CD4-positive, alpha-beta T cell treated with Interleukin-15 for 4 hours (primary cell): ENCODE data around the gene ARL8B.
"Not testable (repeated sequence)": the region's sequence is repeated elsewhere in the genome, so short reads cannot be mapped to it uniquely, and the experiment has no call there.

Experiments
- DNase-seq: peaks from one replicate; pipeline ENCODE4 v3.0.0-alpha.2; 2020; ENCODE audit warnings: low spot score

The ARL8B gene

GRCh38 chr3:5147152-5147551, 25.1 kb downstream of the ARL8B start:
- DNase-seq: not testable (repeated sequence)

- no peak for DNase-seq
These were observed 27.3 kb downstream of the ARL8B start for GRCh38 chr3:5149306-5149880.

GRCh38 chr3:5151586-5151985, 29.5 kb downstream of the ARL8B start:
- no peak for DNase-seq

GRCh38 chr3:5153074-5153473, 31.0 kb downstream of the ARL8B start:
- DNase-seq: no peak

- no peak for DNase-seq
These were observed 33.1 kb downstream of the ARL8B start for GRCh38 chr3:5155241-5155640.

GRCh38 chr3:5160321-5160720, 38.2 kb downstream of the ARL8B start:
- DNase-seq: no peak

- no peak for DNase-seq
These were observed 39.1 kb downstream of the ARL8B start for GRCh38 chr3:5160940-5161858.

GRCh38 chr3:5162102-5162501, 40.0 kb downstream of the ARL8B start:
- DNase-seq: no peak

GRCh38 chr3:5165698-5166097, 43.6 kb downstream of the ARL8B start:
- no peak for DNase-seq

- DNase-seq: no peak
These were observed 44.8 kb downstream of the ARL8B start for GRCh38 chr3:5166846-5167245.

- no peak for DNase-seq
These were observed 46.0 kb downstream of the ARL8B start for GRCh38 chr3:5168110-5168509.

GRCh38 chr3:5169807-5170206, 47.7 kb downstream of the ARL8B start:
- no peak for DNase-seq

- no peak for DNase-seq
These were observed 48.9 kb downstream of the ARL8B start for GRCh38 chr3:5170975-5171374.

GRCh38 chr3:5172018-5172417, 49.9 kb downstream of the ARL8B start:
- no peak for DNase-seq

- not testable (repeated sequence) for DNase-seq
These were observed 56.9 kb downstream of the ARL8B start for GRCh38 chr3:5179036-5179435.

- no peak for DNase-seq
These were observed 59.5 kb downstream of the ARL8B start for GRCh38 chr3:5181469-5182141.

- DNase-seq: not testable (repeated sequence)
These were observed 61.6 kb downstream of the ARL8B start for GRCh38 chr3:5183714-5184113.

- DNase-seq: no peak
These were observed 62.4 kb downstream of the ARL8B start for GRCh38 chr3:5184499-5184898.

- no peak for DNase-seq
These were observed 63.1 kb downstream of the ARL8B start for GRCh38 chr3:5185093-5185673.

GRCh38 chr3:5186089-5186857, 64.2 kb downstream of the ARL8B start:
- no peak for DNase-seq

GRCh38 chr3:5186858-5187155, 64.7 kb downstream of the ARL8B start:
- DNase-seq: no peak
